ENCODE data around the gene RBM33.

The RBM33 gene

DNA sequence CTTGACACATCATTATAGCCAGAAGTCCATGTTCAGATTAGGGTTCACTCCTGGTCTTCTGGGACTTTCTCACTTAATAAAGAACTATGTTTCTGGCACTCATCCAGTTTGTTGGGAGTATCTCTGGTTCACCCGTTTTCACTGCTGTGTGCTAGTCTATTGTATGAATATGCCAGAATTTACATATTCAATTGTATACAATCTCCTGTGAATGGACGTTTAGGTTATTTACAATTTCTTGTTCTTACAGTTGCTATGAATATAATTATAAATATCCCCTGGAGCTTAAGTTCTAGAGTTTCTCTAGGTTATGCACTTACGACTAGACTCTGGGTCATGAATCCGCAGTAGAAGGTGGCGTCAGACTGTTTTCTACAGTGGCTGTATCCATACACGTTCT, 20.0 kb upstream of the RBM33 start:
- DNase-seq (ENCODE audit: low read depth), result no peak

- DNase-seq (ENCODE audit: low read depth), result no peak
Measured at GRCh38 chr7:155625557-155625956, 18.9 kb upstream of the RBM33 start.

DNA sequence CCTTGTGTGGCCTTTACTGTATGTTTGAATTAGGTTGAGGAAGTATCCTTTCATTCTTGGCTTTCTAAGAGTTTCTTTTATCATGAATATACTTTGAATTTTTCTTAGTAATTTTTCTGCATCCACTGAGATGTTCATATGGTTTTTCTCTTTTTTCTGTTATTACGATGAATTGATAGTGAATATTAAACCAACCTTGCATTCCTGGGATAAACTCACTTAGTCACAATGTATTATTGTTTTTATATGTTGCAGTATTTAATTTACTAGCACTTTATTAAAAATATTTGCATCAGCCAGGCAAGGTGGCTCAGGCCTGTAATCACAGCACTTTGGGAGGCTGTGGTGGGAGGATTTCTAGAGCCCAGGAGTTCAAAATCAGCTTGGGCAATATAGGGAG, 15.3 kb upstream of the RBM33 start:
- DNase-seq (ENCODE audit: low read depth), result no peak

GRCh38 chr7:155631155-155631554, 13.3 kb upstream of the RBM33 start:
- no peak for DNase-seq (ENCODE audit: low read depth)

DNA sequence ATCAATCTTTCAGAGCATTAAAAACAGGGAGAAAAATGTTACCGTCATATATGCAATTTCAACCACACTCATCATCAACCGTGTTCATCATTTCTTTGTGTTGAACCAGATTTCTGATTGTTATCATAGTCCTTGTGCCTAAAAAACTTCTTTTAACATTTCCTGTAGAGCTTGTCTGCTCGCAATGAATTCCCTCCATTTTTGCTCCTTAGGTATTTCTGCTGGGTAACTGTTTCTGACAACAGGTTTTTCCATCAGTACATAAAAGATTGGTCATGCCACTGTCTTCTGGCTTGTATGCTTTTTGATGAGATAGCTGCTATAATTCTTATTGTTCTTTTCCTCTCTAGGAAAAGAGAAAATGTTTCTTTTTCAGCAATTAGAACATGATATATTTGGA, 8.6 kb upstream of the RBM33 start:
- no peak for DNase-seq (ENCODE audit: low read depth)

DNA sequence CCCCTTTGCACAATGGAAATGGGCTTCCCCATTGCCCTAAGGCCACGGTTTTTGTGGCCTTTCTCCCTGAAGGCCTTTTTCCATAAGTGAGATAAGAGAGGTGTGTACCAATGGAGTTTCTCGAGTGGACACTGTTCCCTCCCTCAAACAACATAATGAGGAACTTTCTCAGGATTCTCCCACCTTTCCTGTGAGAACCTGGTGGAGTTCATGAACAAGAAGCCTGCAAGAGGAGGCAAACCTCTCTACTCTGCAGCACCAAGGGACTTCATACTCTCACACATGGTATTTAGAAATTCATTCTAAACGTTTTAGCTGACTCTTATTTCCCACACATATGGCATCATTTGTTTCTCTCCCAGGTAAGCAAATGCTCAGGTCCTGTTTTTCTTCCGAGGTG, 7.3 kb upstream of the RBM33 start:
- DNase-seq (ENCODE audit: low read depth), result no peak

GRCh38 chr7:155638366-155638765, 6.1 kb upstream of the RBM33 start:
- DNase-seq (ENCODE audit: low read depth), result no peak

GRCh38 chr7:155639958-155640520, 4.4 kb upstream of the RBM33 start:
- DNase-seq (ENCODE audit: low read depth), result no peak

DNA sequence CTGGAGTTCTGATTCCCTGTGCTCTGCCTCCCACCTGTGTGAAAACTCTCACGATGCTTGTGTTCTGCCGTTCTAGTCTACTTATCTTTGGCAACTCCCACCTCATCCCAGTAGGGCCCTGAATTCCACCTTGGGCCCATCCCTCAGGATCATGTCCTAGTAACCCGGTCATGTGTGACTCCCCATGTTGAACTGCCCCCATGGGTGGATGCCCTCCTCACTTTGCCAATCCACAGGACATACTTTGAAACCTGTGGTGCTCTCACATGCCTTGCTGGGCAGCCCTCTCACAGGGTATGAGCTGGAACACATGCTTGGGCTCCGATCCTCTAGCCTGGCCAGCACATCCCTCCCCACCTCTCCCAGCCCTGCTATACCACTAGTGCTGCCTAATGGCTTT, 3.8 kb upstream of the RBM33 start:
- DNase-seq (ENCODE audit: low read depth), result no peak

GRCh38 chr7:155643804-155644177, 670 bp upstream of the RBM33 start:
- no peak for DNase-seq (ENCODE audit: low read depth)

DNA sequence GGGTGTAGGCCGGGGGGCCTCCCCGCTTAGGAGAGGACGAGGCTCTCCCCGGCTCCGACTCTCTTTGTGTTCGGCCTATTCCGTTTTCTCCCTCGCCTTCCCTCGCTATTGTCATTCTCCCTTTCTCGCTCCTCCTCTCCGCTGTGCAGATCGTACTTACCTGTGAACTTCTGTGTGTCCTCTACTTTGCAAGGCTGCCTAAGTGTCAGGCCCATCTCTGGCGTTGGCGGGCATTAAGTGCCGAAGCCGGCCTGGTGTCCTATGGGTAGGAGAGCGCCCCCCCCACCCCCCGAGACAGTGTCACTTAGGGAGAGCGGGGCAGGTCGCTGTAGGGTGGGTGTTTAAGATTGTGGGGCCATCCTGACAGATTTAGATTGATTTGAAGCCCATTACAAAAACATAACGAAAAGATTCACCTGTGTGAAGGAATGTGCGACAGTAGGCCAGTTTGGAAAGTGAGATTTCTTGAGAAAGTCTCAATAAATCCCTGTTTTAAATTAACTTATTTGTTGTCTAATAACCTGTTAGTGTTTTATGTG, 579 bp downstream of the RBM33 start:
- no peak for DNase-seq (ENCODE audit: low read depth)

GRCh38 chr7:155645662-155646061, 1.2 kb downstream of the RBM33 start:
- no peak for DNase-seq (ENCODE audit: low read depth)

DNA sequence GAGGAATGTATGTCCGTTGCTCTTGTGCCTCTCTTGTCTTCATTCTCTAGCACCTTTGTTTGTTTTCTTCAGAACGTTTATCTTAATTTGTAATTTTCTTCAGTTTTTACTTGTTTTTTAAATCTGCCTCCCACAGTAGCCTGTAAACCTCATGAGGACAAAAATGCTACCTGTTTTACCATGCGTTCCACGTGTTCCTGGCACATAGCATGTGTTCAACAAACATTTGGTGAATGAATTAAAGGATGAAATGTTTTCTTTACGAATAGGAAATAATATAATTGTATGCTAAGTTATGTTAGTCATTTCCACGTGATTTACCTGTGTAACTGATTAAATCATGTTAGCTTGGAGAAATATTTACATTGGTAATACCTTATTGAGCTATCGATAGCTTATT, 2.2 kb downstream of the RBM33 start:
- no peak for DNase-seq (ENCODE audit: low read depth)

GRCh38 chr7:155647302-155647701, 2.8 kb downstream of the RBM33 start:
- no peak for DNase-seq (ENCODE audit: low read depth)

- no peak for DNase-seq (ENCODE audit: low read depth)
Measured at GRCh38 chr7:155647734-155648133, 3.3 kb downstream of the RBM33 start.

DNA sequence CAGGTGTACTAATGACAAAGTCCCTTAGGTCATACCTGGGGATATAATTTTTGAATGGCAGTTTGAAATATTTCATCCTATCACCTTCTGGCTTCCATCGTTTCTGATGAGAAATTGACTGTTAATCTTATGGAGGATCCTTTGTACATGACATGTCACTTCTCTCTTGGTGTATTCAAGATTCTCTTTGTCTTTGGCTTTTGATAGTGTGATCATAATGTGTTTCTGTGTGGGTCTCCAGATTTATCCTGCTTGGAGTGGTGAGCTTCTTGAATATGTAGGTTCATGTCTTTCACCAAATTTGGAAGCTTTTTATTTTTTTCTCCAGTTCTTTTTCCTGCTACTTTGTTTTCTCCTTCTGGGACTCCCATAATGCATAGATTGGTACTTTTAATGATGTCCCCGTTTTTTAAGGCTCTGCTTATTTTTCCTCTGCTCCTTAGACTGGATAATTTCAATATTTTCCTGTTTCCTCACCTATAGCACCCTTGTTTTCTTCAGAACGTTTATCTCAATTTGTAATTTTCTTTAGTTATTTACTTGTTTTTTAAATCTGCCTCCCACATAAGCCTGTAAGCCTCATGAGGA, 4.4 kb downstream of the RBM33 start:
- DNase-seq (ENCODE audit: low read depth), result no peak

DNA sequence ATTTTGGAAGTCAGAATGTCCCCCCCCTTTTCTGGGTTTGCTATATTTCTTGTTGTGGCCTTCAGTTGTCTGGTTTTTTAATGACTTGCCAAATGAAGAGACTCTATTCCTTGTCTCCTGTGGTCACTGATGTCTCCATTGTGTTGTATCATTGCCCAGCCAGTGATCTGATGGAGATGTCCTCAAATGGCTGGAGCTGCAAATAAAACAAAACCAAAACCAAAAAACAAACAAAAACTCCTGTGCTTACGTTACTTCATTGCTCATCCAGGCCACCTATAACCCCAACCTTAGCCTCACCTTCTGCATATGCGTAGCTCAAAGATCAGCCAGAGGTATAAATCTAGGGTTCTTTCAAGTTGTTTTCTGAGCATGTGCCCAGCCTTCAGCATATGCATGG, 5.1 kb downstream of the RBM33 start:
- DNase-seq (ENCODE audit: low read depth), result no peak

GRCh38 chr7:155652156-155653114, 8.0 kb downstream of the RBM33 start:
- DNase-seq (ENCODE audit: low read depth), result no peak

DNA sequence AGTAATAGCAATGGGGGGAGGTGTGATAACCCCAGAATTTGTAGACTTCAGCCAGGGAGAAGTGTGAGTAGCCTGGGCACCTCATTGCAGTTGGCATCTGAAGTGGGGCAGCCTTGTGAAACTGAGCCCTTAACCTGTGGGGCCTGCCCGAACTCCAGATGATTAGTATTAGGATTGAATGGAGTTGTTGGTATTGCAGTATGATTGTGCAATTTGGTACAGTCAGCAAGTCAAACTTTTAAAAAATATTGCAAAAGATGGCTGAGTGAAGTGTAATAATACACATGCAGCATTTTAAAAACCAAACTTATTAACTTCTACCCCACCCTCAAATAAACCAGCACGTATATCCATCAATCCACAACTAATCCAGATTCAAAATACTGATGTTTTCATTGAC, 9.3 kb downstream of the RBM33 start:
- no peak for DNase-seq (ENCODE audit: low read depth)

GRCh38 chr7:155656891-155657290, 12.4 kb downstream of the RBM33 start:
- DNase-seq (ENCODE audit: low read depth), result no peak

GRCh38 chr7:155660059-155660757, 15.7 kb downstream of the RBM33 start:
- no peak for DNase-seq (ENCODE audit: low read depth)

GRCh38 chr7:155660758-155661093, 16.3 kb downstream of the RBM33 start:
- no peak for DNase-seq (ENCODE audit: low read depth)
